ENCODE data around the gene CALHM3. TPM values are rescaled to one million over a fixed set of nuclear protein-coding genes. Genes with fewer than 3 reads are reported as not detected.

The CALHM3 gene
- total RNA-seq, 4 donors from 2014 or later: not detected

DNA sequence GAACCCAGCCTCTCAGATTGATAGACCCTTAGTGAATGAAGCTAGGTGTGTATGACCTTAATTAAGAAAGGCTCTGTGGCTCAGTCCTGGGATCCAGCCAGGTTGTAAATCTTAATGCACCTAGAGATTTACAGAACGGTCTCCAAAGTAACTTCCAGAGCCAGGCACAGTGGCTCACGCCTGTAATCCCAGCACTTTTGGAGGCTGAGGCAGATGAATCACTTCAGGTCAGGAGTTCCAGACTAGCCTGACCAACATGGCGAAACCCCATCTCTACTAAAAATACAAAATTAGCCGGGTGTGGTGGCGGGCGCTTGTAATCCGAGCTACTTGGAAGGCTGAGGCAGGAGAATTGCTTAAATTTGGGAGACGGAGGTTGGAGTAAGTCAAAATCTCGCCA is 51.2 kb downstream of the CALHM3 start:
- H3K9me3 ChIP-seq: no peaks in the 10 kb centered on the region
- 95 to 96% methylated on average over 9 of the region's 9 CpGs for WGBS, 2 donors
- no peaks in the 10 kb centered on the region for H3K27me3 ChIP-seq
- H3K27ac ChIP-seq: no peak overlapping the region
- H3K4me1 ChIP-seq: no peaks in the 10 kb centered on the region
- no peak for TF ChIP-seq POLR2A (IDR thresholded peaks at IDR 0.05)
- TF ChIP-seq, protein P1, sequence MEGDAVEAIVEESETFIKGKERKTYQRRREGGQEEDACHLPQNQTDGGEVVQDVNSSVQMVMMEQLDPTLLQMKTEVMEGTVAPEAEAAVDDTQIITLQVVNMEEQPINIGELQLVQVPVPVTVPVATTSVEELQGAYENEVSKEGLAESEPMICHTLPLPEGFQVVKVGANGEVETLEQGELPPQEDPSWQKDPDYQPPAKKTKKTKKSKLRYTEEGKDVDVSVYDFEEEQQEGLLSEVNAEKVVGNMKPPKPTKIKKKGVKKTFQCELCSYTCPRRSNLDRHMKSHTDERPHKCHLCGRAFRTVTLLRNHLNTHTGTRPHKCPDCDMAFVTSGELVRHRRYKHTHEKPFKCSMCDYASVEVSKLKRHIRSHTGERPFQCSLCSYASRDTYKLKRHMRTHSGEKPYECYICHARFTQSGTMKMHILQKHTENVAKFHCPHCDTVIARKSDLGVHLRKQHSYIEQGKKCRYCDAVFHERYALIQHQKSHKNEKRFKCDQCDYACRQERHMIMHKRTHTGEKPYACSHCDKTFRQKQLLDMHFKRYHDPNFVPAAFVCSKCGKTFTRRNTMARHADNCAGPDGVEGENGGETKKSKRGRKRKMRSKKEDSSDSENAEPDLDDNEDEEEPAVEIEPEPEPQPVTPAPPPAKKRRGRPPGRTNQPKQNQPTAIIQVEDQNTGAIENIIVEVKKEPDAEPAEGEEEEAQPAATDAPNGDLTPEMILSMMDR (IDR thresholded peaks at IDR 0.05): no peak
- H3K4me3 ChIP-seq (replicated peaks in 1 of 3): no peak overlapping the region
- peaks cover 30 to 35% of the 10 kb centered on the region in 2 donors for H3K36me3 ChIP-seq
- no peak for DNase-seq
- intact Hi-C loops (cut with DNase I): no loop called here

DNA sequence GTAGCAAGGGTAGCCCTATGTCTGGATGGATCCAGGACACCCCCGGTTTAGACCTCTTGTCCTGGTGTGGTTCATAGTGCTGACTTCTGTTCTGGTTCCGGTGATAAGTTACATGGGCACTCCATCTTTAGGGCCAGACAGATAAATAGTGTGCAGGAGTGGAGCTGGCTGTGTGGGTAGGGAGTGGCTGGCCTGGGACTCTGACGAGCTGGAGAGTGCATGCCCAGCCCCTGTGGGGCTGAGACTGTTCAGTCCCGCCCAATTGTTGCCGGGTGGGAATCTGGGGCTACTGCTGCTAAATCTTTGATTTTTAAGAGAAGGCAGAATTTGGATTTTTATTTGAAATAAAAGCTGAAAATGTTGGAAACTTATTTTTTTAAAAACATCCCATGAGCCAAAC is 55.3 kb downstream of the CALHM3 start:
- H3K9me3 ChIP-seq: no peaks in the 10 kb centered on the region
- H3K4me3 ChIP-seq (replicated peaks in 1 of 3): no peak overlapping the region
- intact Hi-C loops (cut with DNase I): no loop called here
- no peak for DNase-seq
- no peak overlapping the region for H3K27ac ChIP-seq
- peaks cover 57 to 65% of the 10 kb centered on the region in 2 donors for H3K36me3 ChIP-seq
- TF ChIP-seq, protein P1 (IDR thresholded peaks at IDR 0.05): no peak
- TF ChIP-seq POLR2A (IDR thresholded peaks at IDR 0.05): no peak
- no peaks in the 10 kb centered on the region for H3K4me1 ChIP-seq
- H3K27me3 ChIP-seq: no peaks in the 10 kb centered on the region
- 87 to 90% methylated on average over 5 of the region's 5 CpGs for WGBS, 2 donors

Other genes with a start within 250 kb of the CALHM3 start
- not detected for gene RPEL1, start 233.4 kb downstream of the CALHM3 start, total RNA-seq
- gene INA, start 202.1 kb downstream of the CALHM3 start, total RNA-seq: under 1 TPM in 2 of 4 donors, not detected in 2; 0.17 to 0.59 TPM
- gene PCGF6, start 128.1 kb downstream of the CALHM3 start, total RNA-seq: 10 to 100 TPM in 1 of 4 donors, 1 to 10 TPM in 3; 5.8 to 10.8 (median 9.6) TPM
- gene TAF5, start 111.3 kb downstream of the CALHM3 start, total RNA-seq: 1 to 10 TPM; 4.0 to 7.0 (median 6.2) TPM
- gene ATP5MK, start 82.8 kb downstream of the CALHM3 start, total RNA-seq: 100 to 1,000 TPM; 127 to 604 (median 265) TPM
- 10 to 100 TPM; 15.6 to 20.9 (median 19.0) TPM for gene PDCD11, start 82.6 kb downstream of the CALHM3 start, total RNA-seq
- gene CALHM2, start 26.9 kb downstream of the CALHM3 start, total RNA-seq: 10 to 100 TPM; 16.0 to 47.3 (median 32.8) TPM
- gene CALHM1, start 20.3 kb downstream of the CALHM3 start, total RNA-seq: not detected
- 1 to 10 TPM in 1 of 4 donors, not detected in 3; 1.1 TPM for gene NEURL1, start 14.5 kb upstream of the CALHM3 start, total RNA-seq